ENCODE results near the gene CERS6. TPM values are rescaled to one million over a fixed set of nuclear protein-coding genes. Genes with fewer than 3 reads are reported as not detected.

Gene CERS6
- total and polyA plus RNA-seq, 2 of the 8 experiments (the other 6 are each of a cell fraction or from before 2014, with no cell fraction given) = 6.8 to 28.2 TPM

- no peaks in the 10 kb centered on the region for H3K36me3 ChIP-seq (ENCODE audit: control insufficient read depth in 2 of 4, insufficient read depth in 4 of 4, low read length in 3 of 4)
- TF ChIP-seq SUZ12 (IDR thresholded peaks at IDR 0.05; ENCODE audit: low read length) = no peak
- no peak for TF ChIP-seq HDAC2 (IDR thresholded peaks at IDR 0.05; ENCODE audit: borderline replicate concordance in 1 of 2, low read depth in 2 of 2, low read length in 2 of 2)
- no peak for TF ChIP-seq RFX5 (IDR thresholded peaks at IDR 0.05; ENCODE audit: borderline replicate concordance, low read depth, low read length)
- TF ChIP-seq EZH2 (IDR thresholded peaks at IDR 0.05; ENCODE audit: low read depth, low read length, severe bottlenecking) = no peak
- TF ChIP-seq PHF8 (conservative IDR thresholded peaks at IDR 0.05; ENCODE audit: low read depth, low read length) = no peak
- no peak for TF ChIP-seq ATF2 (IDR thresholded peaks at IDR 0.05; ENCODE audit: low read length)
- no peak for TF ChIP-seq RAD21 (IDR thresholded peaks at IDR 0.05 in 1 of 2, conservative IDR thresholded peaks at IDR 0.05 in 1 of 2; ENCODE audit: low read depth in 2 of 2, low read length in 2 of 2)
- no peak for TF ChIP-seq SIRT6 (IDR thresholded peaks at IDR 0.05; ENCODE audit: low read length)
- TF ChIP-seq JUN (IDR thresholded peaks at IDR 0.05; ENCODE audit: low read depth, low read length) = no peak
- TF ChIP-seq CHD1 (IDR thresholded peaks at IDR 0.05; ENCODE audit: low read depth, low read length) = no peak
- no peak for TF ChIP-seq HDAC6 (IDR thresholded peaks at IDR 0.05; ENCODE audit: low read depth, low read length)
These were observed 23.4 kb upstream of the CERS6 start for GRCh38 chr2:168432565-168433186.

More at GRCh38 chr2:168432565-168433186, 23.4 kb upstream of the CERS6 start:
- ChIA-PET CTCF (ENCODE audit: partially characterized antibody) (interaction anchor here (1.1 kb wide), 1 partner anchor 10 kb away, joined by 3 read pairs; no protein-coding TSS in a partner anchor), POLR2A (ENCODE audit: partially characterized antibody) (no interaction called here)
- Histone ChIP-seq H2BK12ac (ENCODE audit: low read depth, low read length) (no peak overlapping the region), H3K18ac (ENCODE audit: extremely low read depth, low read length) (no peak overlapping the region), H3K27me3 (replicated peaks in 1 of 4; ENCODE audit: control insufficient read depth in 3 of 4, extremely low read depth in 1 of 4, insufficient read depth in 3 of 4, low read length in 3 of 4) (no peaks in the 10 kb centered on the region), H3K9ac (replicated peaks in 1 of 4; ENCODE audit: extremely low read depth in 1 of 4, low read depth in 3 of 4, low read length in 3 of 4) (no peak overlapping the region), H2AFZ (ENCODE audit: low read length) (no peak overlapping the region), H3K27ac (ENCODE audit: low read depth, low read length) (no peak overlapping the region), H2BK15ac (ENCODE audit: low read length) (no peak overlapping the region), H3K4me3 (ENCODE audit: extremely low read depth in 1 of 4, insufficient read depth in 2 of 4, low read depth in 3 of 4, low read length in 4 of 4) (no peak overlapping the region), H4K8ac (ENCODE audit: extremely low read depth, insufficient read depth, low read length) (no peak overlapping the region), H3K4me1 (replicated peaks in 1 of 4; ENCODE audit: control insufficient read depth in 3 of 4, insufficient read depth in 4 of 4, low read length in 3 of 4) (peaks cover 0 to 5% (median 2%) of the 10 kb centered on the region in 4 experiments; a peak in 3 of 7 replicates), H2AK5ac (ENCODE audit: low read depth, low read length) (no peak overlapping the region), H4K91ac (replicated peaks; ENCODE audit: insufficient read length, low read length) (no peak overlapping the region), H2BK20ac (ENCODE audit: low read length) (no peak overlapping the region), H4K20me1 (replicated peaks in 1 of 2; ENCODE audit: control insufficient read depth in 1 of 2, insufficient read depth in 2 of 2, low read length in 2 of 2) (no peaks in the 10 kb centered on the region), H4K5ac (ENCODE audit: insufficient read length, low read depth, low read length) (no peak overlapping the region), H3K56ac (replicated peaks; ENCODE audit: insufficient read length, low read depth, low read length) (no peak overlapping the region), H2BK5ac (ENCODE audit: low read depth, low read length) (no peak overlapping the region), H3K79me2 (ENCODE audit: control insufficient read depth in 1 of 2, insufficient read depth in 2 of 2, low read length in 2 of 2) (no peaks in the 10 kb centered on the region), H2BK120ac (replicated peaks; ENCODE audit: low read depth, low read length) (no peak overlapping the region), H3K14ac (ENCODE audit: insufficient read length) (no peak overlapping the region), H3K23me2 (ENCODE audit: low read depth, low read length) (no peaks in the 10 kb centered on the region), H3K9me3 (ENCODE audit: insufficient read depth in 2 of 2, low read depth in 1 of 2, low read length in 1 of 2) (no peaks in the 10 kb centered on the region), H3K4me2 (ENCODE audit: insufficient read depth in 1 of 2, low read depth in 2 of 2, low read length in 2 of 2) (no peak overlapping the region), H3K4ac (replicated peaks; ENCODE audit: insufficient read length, low read depth, low read length) (no peak overlapping the region), H3K23ac (ENCODE audit: insufficient read length) (no peak overlapping the region), H3K79me1 (ENCODE audit: low read depth, low read length) (no peaks in the 10 kb centered on the region)
- no peak for DNase-seq (ENCODE audit: low read depth in 1 of 2, low spot score in 2 of 2)
- WGBS, 2 experiments (ENCODE audit: extremely low coverage in 1 of 2, insufficient coverage in 1 of 2, insufficient read length in 1 of 2, insufficient replicate concordance in 2 of 2, low coverage in 1 of 2, low lambda C conversion rate in 2 of 2, missing lambda C conversion rate in 1 of 2) = 86% methylated on average over 3 of the region's 3 CpGs; no CpG with 5 or more reads in 1 of the 2 experiments
- no peak for FAIRE-seq
